ENCODE data around the gene PRXL2B.

GRCh38 chr1:2584686-2585317, 1.8 kb upstream of the PRXL2B start:
- no peak for TF ChIP-seq CTCF (IDR thresholded peaks at IDR 0.05)
- TF ChIP-seq POLR2A (IDR thresholded peaks at IDR 0.05) = no peak
